ENCODE measurements around the gene UBE3B.

GRCh38 chr12:109432431-109432830 is 45.0 kb upstream of the UBE3B start:
- TF ChIP-seq POLR2A (IDR thresholded peaks at IDR 0.05) (no peak), POLR2AphosphoS5 (IDR thresholded peaks at IDR 0.05) (no peak)
